ENCODE data around the gene GRID1.

Gene GRID1

DNA sequence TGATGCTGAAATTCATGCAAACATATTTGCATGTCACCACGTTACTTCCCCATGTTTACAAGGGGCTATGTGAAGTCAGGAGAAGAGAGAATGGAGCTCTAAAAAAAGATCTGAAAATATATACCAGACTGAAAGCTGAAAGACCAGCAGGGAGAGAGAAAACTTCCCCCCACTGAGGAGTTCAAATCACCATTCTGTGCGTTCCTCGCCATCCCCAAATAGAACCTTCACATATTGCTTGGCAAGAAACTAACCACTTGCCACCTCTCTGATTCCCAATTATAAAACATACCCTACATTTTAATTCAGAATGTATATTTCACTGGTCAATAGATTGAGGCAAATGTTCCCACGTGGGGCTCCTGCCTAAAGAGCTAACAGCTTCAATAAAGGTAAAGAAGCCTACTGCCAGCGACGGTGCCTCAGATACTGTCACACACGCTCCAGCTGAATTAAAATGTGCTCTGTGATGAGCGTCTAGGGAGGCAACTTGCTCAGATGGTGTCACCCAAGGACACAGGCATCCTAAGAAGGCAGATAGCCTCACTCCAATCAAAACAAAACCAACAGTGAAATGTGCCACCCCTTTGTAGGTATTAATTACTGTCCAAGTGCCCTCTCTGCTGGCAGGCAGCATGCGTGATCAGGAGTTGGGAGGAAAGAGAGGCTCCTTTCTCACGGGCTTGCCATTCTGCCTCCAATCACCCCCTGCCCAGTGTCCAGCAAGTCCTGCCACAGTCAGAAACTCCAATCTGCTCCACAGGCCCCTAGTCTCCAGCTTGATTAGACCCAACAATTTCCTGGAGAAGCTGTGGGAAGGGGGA, 298.2 kb downstream of the GRID1 start:
- no peak for DNase-seq (ENCODE audit: low read depth in 2 of 3, low spot score in 2 of 3)

DNA sequence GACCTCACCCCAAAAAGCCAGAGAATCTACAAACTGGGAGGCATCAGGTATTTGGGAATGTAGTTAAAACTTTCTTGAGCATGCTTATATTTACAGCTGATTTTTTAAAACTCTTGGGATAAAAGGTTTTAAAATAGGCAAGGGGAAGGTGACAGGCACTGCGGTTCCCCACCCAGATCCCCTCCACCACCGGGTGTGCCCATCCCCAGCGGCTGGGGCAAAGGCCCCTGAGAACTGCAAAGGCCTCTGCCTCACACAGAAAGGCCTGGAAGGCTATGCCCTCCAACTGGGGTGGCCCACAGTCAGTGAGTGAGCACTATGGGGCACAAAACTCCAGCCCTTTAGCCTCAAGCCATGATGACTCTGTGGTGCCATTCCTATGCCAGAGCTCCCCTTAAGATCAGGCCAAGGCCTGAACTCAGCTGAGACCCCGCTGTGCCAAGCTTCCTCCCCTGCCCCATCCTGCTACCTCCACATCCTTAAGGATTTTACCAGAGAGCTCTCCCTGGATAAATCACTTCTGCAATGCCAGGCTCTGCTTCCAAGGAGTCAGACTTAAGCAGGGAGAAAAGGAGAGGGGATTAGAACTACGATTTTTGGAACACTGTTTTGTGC, 299.1 kb downstream of the GRID1 start:
- no peak for DNase-seq (ENCODE audit: low read depth in 2 of 3, low spot score in 2 of 3)

DNA sequence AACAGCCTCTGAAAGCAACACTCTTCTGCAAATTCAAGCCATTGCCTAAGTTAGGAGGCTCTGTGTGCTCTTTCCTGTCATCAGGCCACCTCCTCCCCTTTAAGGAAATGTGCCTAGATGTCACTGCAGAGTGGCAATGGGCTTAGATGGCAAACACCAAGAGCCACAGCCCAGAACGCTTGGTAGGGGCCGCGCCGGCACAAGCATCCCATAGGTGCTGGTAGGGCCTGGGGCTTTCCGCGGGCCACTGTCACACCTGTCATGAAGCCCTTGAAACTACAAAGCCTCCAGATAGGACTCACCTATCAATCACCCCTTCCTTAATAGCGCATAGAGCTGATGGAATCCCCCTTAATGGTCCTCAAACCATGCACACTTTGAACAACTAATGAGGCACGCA, 299.9 kb downstream of the GRID1 start:
- DNase-seq (ENCODE audit: low read depth in 2 of 3, low spot score in 2 of 3) = no peak

GRCh38 chr10:86065711-86066251, 300.8 kb downstream of the GRID1 start:
- DNase-seq (ENCODE audit: low read depth in 2 of 3, low spot score in 2 of 3) = no peak

- DNase-seq (ENCODE audit: low read depth in 2 of 3, low spot score in 2 of 3) = no peak
Observed at GRCh38 chr10:86064931-86065662, 301.5 kb downstream of the GRID1 start.

DNA sequence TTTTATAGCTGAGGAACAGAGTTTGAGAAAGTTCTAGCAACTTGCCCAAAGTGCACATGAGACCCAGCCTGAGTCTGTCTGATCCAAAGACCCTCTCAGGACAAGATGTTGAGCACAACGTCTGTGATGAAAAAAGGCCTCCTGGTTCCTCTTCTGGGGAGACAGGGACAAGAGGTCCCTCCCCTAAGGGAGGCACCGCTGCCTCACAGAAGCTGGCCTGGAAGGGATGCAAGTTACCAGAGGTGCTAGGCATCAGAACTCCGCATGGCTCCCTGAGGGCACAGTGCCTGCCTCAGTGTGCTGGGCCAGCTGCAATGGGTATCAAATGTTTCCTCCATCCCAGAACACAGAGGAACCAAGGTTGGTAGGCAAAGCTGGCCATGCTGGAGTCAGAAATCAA, 302.4 kb downstream of the GRID1 start:
- DNase-seq (ENCODE audit: low read depth in 2 of 3, low spot score in 2 of 3) = no peak

GRCh38 chr10:86063341-86063740, 303.3 kb downstream of the GRID1 start:
- no peak for DNase-seq (ENCODE audit: low read depth in 2 of 3, low spot score in 2 of 3)

DNA sequence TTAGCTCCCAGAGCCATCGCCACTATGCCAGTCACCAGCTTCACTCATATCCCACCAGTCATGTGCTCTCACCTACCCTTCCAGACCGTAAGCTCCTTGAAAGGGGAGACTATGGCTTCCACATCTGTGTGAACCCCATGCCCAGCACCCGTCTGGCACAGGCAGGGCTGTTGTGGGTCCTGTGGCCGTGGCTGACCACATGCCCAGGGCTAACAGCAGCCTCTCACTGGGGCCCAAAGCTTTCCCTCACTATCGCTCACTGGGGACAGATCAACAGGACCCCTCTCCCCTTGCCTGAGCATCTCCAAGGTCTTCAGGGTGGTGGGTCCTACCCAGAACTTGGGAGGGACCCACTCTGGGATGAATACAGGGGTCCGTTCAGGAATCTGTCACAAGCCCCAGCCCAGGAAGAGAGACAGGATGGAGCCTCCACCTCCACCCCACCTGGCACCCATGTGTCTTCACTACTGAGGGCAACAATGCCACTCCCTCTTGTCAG, 303.9 kb downstream of the GRID1 start:
- no peak for DNase-seq (ENCODE audit: low read depth in 2 of 3, low spot score in 2 of 3)

DNA sequence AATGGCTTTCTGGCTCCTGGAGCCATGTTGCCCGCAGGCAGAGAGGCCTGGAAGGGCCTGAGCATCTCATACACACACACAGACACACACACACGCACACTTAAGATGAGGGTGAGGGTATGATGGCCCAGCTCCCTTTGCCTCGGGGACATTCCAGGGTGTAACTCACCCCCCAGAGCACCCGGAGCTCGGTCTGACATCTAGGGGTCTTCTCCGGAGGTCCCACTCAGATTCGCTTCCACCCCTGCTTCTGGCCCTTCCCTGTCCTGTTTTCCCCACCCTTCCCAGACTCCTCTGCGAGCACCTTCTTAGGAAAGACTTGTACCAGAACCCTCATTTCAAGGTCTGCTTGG, 304.4 kb downstream of the GRID1 start:
- no peak for DNase-seq (ENCODE audit: low read depth in 2 of 3, low spot score in 2 of 3)

- DNase-seq (ENCODE audit: low read depth in 2 of 3, low spot score in 2 of 3) = no peak
Observed at GRCh38 chr10:86061278-86062197, 305.1 kb downstream of the GRID1 start.

GRCh38 chr10:86060386-86061277, 306.0 kb downstream of the GRID1 start:
- no peak for DNase-seq (ENCODE audit: low read depth in 2 of 3, low spot score in 2 of 3)

GRCh38 chr10:86059892-86060291, 306.7 kb downstream of the GRID1 start:
- DNase-seq (ENCODE audit: low read depth in 2 of 3, low spot score in 2 of 3) = no peak

GRCh38 chr10:86058964-86059363, 307.6 kb downstream of the GRID1 start:
- no peak for DNase-seq (ENCODE audit: low read depth in 2 of 3, low spot score in 2 of 3)

GRCh38 chr10:86057708-86058107, 308.9 kb downstream of the GRID1 start:
- DNase-seq (ENCODE audit: low read depth in 2 of 3, low spot score in 2 of 3) = no peak

DNA sequence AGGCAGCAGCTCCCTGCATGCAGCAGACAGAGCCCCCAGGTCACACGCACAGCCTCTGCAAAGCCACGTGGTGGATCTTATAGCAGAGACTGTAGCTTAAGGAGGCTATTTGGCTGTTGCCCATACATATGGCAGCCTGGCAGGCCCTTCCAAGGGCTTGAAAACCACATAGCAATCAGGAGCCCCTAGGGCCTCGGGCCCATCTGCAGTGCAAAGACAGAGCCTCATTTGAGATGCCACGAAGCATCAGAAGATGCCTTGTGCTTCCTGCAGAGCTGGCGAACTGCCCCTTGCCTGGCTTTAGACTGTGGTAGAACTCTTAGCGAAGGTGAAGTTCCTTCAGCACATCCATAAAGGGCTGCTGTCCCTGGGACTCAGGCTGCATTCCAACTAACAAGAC, 309.9 kb downstream of the GRID1 start:
- no peak for DNase-seq (ENCODE audit: low read depth in 2 of 3, low spot score in 2 of 3)

- DNase-seq (ENCODE audit: low read depth in 2 of 3, low spot score in 2 of 3) = no peak
Observed at GRCh38 chr10:86055928-86056327, 310.7 kb downstream of the GRID1 start.

DNA sequence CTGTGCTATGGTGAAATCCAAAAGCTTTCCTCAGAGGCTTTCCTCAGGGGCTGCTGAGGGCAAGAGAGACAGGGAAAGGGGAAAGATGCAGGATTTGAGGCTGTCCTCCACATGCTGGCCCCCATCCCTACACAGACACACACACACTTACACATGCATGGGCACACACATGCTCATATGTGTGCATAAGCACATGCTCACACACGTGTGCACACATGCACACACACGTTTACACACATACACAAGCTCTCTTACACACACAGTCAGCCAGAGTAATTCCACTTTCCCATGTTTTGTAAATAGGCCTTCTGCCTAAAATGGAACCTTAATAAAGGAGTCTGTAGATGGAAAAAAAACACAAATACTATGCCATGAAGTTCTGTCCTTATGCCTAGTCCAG, 312.9 kb downstream of the GRID1 start:
- DNase-seq (ENCODE audit: low read depth in 2 of 3, low spot score in 2 of 3) = no peak

DNA sequence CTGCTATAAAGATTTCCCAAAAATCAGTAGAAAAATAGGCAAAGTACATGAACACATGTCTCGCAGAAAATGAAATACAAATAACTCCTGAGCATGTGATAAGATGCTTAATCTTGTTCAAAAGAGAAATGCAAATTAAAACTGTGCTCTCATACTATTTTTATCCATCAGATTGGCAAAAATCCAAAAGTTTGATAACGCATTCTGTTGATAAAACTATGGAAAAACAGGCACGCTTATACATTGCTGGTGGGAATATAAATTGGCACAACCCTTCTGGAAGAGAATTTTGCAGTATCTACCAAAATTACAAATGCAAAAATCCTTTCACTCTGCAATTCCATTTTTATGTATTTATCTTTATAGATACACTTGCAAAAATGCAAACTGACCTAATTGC, 315.0 kb downstream of the GRID1 start:
- DNase-seq (ENCODE audit: low read depth in 2 of 3, low spot score in 2 of 3) = no peak

GRCh38 chr10:86049442-86049841, 317.2 kb downstream of the GRID1 start:
- no peak for DNase-seq (ENCODE audit: low read depth in 2 of 3, low spot score in 2 of 3)

- no peak for DNase-seq (ENCODE audit: low read depth in 2 of 3, low spot score in 2 of 3)
Observed at GRCh38 chr10:86048973-86049372, 317.6 kb downstream of the GRID1 start.
